GM18868 (cell line): ENCODE measurements around the gene NTRK3.

ENCODE experiments used
- ATAC-seq: cut with Tn5 transposase; IDR thresholded peaks from one replicate; pipeline ENCODE4 v1.9.1; 2021; ENCODE audit warnings: mild to moderate bottlenecking, moderate library complexity; ENCODE audit not compliant: unreplicated experiment

NTRK3 gene

DNA sequence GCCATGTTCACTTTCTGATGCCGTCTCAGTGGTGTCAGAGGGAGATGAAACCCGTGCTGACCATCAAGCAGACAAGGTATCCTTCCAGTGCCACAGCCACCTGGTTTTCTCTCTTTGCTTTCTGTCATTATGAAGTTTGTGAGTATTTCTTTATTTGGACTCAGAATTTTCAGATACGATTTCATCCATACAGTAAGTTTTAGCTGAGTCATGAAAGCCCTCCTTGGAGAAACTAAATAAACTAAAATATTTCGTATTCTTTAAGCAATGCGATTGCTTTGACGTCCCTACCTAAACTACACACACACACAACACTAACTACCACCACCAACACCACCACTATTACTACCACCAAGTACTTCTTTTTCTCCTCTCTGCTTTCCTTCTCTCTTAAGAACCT, 350.1 kb downstream of the NTRK3 start:
- ATAC-seq = no peak

DNA sequence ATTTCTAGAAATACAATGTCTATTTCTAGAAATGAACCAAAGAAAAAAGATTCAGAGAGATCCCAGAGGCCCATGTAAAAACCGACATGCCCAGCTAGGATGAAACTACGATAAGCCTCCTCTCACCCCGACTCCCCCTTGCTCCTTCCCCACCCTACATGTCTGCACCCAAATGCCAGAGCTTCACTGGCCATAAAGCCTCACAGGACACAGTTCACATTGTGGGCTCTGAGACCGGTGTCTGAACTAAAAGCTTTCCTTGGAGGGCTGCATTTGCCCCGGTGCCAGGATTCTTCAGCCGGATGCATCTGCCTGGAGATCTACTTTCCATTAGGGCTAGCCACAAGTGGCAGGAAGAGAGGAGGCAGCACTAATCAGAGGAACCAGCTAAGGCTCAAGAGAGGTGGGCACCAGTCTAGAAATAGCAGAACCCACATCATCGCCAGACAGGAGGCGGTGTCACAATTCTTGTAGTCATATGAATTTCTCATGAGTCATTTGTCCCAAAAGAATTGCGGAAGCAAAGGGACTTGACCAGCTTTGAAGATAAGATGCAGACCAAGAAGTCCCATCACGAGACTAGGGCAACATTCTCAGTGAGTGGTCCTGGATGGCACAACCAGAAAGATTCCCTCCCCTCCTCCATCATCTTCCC, 353.6 kb downstream of the NTRK3 start:
- ATAC-seq = no peak

- no peak for ATAC-seq
Measured at GRCh38 chr15:87901926-87902690, 354.4 kb downstream of the NTRK3 start.

DNA sequence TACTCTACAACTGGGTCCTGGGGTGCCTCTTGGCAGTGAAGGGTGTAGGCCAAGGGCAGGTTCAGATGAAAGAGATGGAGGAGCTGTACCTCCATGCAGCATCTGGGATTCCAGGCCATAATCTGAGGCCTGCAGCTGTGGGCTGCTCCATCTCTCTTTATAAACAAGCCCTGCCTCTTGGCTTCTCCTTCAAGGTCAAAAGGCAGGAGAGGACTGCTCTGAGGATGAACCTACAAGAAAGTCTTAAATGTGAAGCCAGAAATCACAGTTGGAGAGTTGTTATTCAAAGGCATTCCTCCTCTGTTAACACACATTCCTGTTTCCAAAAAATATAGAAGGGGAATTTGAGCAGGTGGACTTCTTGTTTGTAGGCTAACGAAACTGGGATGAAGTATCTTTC, 355.5 kb downstream of the NTRK3 start:
- no peak for ATAC-seq

DNA sequence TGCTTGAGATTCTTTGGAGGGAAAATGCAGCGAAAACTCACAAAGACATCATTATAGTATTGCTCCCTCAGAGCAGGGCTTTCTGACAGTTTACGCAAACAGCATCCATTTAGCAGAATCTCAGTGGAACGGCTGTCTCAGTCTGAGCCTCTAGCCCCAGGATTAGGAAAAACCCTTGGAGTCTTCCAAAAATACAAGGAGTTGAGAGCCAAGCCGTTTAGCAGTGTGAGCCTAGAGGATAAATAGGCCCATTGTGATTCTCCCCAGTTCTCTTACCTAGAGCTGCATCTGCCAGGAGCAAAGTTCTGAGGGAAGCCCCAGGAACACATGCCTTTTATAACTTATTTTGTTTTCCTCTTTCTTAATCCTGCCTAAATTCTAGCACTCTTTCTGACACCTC, 359.6 kb downstream of the NTRK3 start:
- ATAC-seq = no peak

GRCh38 chr15:87887177-87887576, 369.4 kb downstream of the NTRK3 start:
- ATAC-seq = no peak

GRCh38 chr15:87881026-87881425, 375.5 kb downstream of the NTRK3 start:
- ATAC-seq = no peak

- ATAC-seq = no peak
Measured at GRCh38 chr15:87877822-87878542, 378.6 kb downstream of the NTRK3 start.

GRCh38 chr15:87877114-87877810, 379.3 kb downstream of the NTRK3 start:
- no peak for ATAC-seq

DNA sequence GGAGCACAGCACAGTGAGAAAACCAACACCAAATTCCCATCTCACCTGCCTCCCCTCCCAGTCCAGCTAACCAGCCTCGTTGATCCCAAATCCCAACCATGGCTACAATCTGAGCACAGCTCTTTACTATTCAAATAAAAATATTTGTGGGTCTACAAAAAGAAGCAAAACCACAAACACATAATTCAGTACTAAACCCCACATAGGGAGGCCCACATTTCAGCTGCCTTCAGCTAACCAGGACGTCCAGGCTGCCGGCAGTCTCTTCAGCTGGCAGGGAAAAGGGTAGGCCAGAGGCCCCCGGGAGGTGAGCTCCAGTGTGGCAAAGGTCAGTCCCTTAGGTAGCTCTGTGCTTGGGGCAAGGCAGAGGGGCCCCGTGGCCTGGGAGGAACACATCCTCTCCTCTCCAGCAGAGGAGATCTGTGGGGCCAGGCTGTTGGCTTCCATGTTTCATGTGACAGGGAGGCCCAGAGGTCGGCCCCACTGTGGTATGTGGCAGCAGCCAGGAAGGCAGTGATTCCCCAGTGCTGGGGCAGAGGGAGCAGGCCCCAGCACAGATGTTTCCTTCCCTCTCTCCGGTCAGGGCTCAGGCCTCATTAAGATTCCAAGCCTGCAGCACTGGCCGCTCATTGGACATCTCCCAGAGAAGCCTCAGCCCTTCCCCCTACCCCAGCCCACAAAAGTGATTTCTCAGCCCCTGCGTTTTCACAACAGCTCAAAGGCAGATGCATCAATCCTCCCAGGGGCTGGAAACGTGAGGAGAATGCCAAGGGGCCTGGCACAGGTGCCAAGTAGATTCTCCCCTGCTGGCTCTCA, 381.4 kb downstream of the NTRK3 start:
- ATAC-seq = no peak

- no peak for ATAC-seq
Measured at GRCh38 chr15:87873516-87873915, 383.0 kb downstream of the NTRK3 start.

- ATAC-seq = no peak
Measured at GRCh38 chr15:87871731-87872320, 384.7 kb downstream of the NTRK3 start.

DNA sequence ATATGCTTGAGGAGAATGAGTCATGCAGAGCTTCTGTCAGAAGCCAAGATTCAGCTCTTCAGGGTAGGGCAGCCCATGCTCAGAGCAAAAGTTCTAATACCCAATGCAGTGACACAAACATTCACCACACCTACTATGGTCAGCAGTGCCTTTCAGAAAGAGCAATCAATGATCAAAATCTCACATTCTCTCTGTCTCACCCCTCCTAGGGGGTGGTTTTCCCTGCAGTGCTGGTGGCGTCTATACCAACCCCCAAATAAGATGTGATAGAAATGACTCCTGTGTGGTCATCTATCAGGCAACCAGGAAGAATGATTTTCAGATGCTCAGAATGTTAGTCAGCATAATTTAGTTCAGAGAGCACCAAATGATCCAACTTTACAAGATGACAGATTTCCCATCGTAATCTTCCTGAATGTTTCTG, 385.3 kb downstream of the NTRK3 start:
- no peak for ATAC-seq

- ATAC-seq = no peak
Measured at GRCh38 chr15:87866961-87867360, 389.6 kb downstream of the NTRK3 start.

DNA sequence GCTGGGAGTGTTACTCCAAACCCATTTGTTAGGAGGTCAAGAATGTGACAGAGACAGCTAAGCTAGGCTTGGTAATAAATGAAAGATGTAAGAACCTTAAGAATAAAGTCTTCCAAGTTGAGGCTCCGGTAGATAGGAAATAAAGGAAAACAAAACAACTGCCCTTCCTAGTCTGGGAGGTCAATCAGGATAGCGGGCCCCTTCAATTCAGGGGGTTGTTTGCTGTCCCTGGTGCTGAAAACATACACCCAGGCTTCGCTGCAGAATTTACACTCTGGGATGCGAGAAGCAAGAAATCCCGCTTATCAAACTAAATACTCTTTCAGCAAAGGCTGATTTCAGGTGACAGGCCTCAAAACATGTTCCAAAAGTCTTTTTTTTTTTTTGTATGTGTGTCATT, 393.4 kb downstream of the NTRK3 start:
- ATAC-seq = no peak

- ATAC-seq = no peak
Measured at GRCh38 chr15:87860743-87861142, 395.8 kb downstream of the NTRK3 start.

DNA sequence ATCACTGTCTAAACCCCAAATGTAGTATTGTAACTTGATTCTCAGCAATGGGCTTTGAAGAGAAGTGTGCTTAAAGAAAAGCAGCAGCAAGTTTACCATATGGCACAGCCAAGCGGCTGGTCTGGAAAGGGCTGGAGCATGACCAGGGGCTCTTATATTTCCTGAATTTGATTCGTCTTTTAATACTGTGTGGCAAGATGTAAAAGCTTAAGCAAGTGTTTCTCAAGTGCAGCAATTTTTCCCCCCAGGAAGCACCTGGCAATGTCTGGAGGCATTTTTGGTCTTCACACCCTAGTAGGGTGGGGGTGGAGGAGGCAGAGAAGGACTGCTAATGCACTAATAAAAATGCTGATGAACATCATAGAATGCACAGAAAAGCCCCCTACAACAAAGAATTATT, 397.9 kb downstream of the NTRK3 start:
- ATAC-seq = no peak

- ATAC-seq = no peak
Measured at GRCh38 chr15:87851497-87851896, 405.0 kb downstream of the NTRK3 start.

DNA sequence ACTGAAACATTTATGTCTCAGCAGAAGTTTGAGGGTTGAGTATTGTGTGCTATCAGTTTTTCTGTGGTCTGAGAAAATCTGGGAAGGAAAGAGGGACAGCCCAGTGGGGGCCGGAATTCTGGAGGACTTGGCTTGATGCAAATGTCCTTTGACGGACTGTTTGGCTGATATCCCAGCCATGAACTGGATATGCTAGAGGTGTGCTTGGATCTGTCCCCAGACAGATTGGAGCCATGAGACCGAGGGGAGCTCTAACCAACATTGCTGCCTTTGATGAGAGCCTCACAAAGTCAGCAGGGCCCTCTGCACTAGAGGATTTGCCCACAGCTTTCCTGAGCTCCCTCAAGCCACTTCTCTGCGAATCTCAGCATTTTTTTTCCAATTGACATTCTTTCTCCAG, 405.6 kb downstream of the NTRK3 start:
- no peak for ATAC-seq

GRCh38 chr15:87849181-87849580, 407.4 kb downstream of the NTRK3 start:
- no peak for ATAC-seq
